ES-I3 (cell line): ENCODE data around the gene UQCRC2.

Experiments used
- H3K36me3 ChIP-seq: 2 replicates; pipeline ENCODE4 v1.6.1; 2013; ENCODE audit warnings: mild to moderate bottlenecking, low read length, control low read depth, moderate library complexity; ENCODE audit not compliant: insufficient read depth
- H3K4me1 ChIP-seq: 2 replicates; pipeline ENCODE4 v1.6.1; 2013; ENCODE audit warnings: mild to moderate bottlenecking, control low read depth, low read length; ENCODE audit not compliant: insufficient read depth
- H3K9ac ChIP-seq: 2 replicates; pipeline ENCODE4 v1.6.1; 2013; ENCODE audit warnings: low read depth, mild to moderate bottlenecking, low read length, moderate library complexity
- H3K9me3 ChIP-seq: 2 replicates; pipeline ENCODE4 v1.6.1; 2013; ENCODE audit warnings: mild to moderate bottlenecking, low read length, moderate library complexity; ENCODE audit not compliant: control insufficient read depth, insufficient read depth

The UQCRC2 gene

DNA sequence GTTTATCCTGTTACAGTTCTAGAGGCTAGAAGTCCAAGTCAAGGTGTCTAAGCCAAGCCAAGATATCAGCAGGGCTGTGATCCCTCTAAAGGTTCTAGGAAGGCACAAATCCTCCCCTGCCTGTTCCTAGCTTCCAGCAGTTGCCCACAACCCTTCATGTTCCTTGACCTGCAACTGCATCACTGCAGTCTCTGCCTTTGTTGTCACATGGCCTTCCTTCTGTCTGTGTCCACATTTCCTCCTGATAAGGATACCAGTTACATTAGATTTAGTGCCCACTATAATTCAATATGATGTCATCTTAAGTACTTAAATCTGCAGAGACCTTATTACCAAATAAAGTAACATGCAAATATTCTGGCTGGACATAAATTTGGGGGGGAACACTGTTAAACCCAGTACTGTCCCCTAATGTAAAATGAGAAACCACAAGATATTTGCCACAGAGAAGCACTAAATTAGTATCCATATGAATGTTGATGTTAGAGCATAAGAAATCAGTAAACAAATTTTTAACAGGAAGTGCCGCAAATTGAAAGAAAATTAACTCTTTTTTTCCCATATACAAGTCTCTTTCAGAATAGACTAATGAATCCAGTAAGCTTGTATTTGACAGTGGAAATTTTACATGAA lies 4.7 kb downstream of the UQCRC2 start:
- H3K9me3 ChIP-seq, result no peaks in the 10 kb centered on the region
- H3K4me1 ChIP-seq, result peaks cover 5% of the 10 kb centered on the region; the same call in 1 of the 2 replicates
- peaks cover 33% of the 10 kb centered on the region for H3K36me3 ChIP-seq
- no peak overlapping the region for H3K9ac ChIP-seq

DNA sequence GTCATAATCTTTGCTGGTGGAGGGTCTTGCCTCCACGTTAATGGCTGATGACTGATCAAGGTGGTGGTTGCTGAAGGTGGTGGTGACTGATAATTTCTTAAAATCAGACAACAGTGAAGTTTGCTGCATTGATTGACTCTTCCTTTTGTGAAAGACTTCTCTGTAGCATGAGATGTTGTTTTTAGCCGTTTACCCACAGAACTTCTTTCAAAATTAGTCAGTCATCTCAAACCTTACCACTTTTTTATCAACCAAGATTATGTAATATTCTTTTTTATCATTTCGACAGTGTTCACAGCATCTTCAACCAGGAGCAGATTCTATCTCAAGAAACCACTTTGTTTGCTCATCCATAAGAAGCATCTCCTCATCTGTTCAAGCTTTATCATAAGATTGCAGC lies 5.9 kb downstream of the UQCRC2 start:
- Histone ChIP-seq H3K9me3 (no peaks in the 10 kb centered on the region), H3K36me3 (peaks cover 34% of the 10 kb centered on the region), H3K4me1 (peaks cover 5% of the 10 kb centered on the region; the same call in 1 of the 2 replicates), H3K9ac (no peak overlapping the region)

GRCh38 chr16:21962475-21962874 lies 9.3 kb downstream of the UQCRC2 start:
- Histone ChIP-seq H3K36me3 (peaks cover 39% of the 10 kb centered on the region), H3K4me1 (no peaks in the 10 kb centered on the region), H3K9ac (no peak overlapping the region), H3K9me3 (no peaks in the 10 kb centered on the region)

DNA sequence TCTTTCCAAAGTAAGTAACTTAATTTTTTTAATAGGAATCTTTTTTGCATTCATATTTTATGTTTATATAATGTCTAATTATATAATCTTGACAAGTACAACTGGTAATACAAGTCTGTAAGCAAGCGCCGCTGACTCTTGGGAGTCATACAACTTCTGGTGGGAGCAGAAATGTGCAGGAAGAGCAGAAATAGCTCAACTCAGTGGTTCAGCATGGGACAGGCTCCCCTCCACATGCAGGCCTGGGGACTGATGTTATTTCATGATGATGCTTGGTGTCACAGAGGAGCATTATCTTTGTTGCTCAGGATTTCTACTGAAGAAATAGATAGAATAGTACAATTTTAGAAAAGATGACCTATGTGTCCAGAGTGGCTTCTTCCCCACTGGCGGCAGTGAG lies 10.7 kb downstream of the UQCRC2 start:
- Histone ChIP-seq H3K9me3 (no peaks in the 10 kb centered on the region), H3K36me3 (peaks cover 33% of the 10 kb centered on the region), H3K4me1 (no peaks in the 10 kb centered on the region), H3K9ac (no peak overlapping the region)

DNA sequence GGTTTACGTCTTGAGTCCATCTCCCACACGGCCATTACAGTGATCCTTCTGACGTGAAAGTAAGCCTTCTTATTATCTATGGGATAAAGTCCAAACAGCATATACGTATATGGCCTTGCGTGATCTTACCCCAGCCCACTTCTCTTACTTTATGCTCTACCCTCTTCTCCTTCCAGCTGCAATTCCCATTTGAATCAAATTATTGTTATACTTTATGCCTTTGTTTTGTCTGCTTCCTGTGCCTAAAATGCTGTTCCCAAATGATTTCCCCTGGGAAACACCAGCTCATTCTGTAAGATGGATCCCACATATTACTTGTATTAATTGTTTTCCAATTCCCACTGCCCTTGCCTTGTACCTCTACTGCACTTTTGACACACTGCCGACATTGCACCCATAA lies 11.2 kb downstream of the UQCRC2 start:
- no peaks in the 10 kb centered on the region for H3K4me1 ChIP-seq
- peaks cover 29% of the 10 kb centered on the region for H3K36me3 ChIP-seq

GRCh38 chr16:21971856-21972255 lies 18.7 kb downstream of the UQCRC2 start:
- H3K9me3 ChIP-seq, result no peaks in the 10 kb centered on the region
- peaks cover 25% of the 10 kb centered on the region for H3K36me3 ChIP-seq
- no peaks in the 10 kb centered on the region for H3K4me1 ChIP-seq
- no peak overlapping the region for H3K9ac ChIP-seq

More for the DNA sequence above, 11.2 kb downstream of the UQCRC2 start:
- H3K9me3 ChIP-seq, result no peaks in the 10 kb centered on the region
- no peak overlapping the region for H3K9ac ChIP-seq

- Histone ChIP-seq H3K9ac (no peak overlapping the region), H3K36me3 (peaks cover 30% of the 10 kb centered on the region), H3K9me3 (no peaks in the 10 kb centered on the region), H3K4me1 (no peaks in the 10 kb centered on the region)
Measured at GRCh38 chr16:21973945-21974344, 20.8 kb downstream of the UQCRC2 start.

- Histone ChIP-seq H3K9ac (no peak overlapping the region), H3K4me1 (no peaks in the 10 kb centered on the region), H3K9me3 (no peaks in the 10 kb centered on the region), H3K36me3 (peaks cover 30% of the 10 kb centered on the region)
Measured at GRCh38 chr16:21980032-21980431, 26.9 kb downstream of the UQCRC2 start.

- Histone ChIP-seq H3K36me3 (peaks cover 26% of the 10 kb centered on the region), H3K9me3 (no peaks in the 10 kb centered on the region), H3K9ac (no peak overlapping the region), H3K4me1 (no peaks in the 10 kb centered on the region; the same call in 1 of the 2 replicates)
Measured at GRCh38 chr16:21982108-21982507, 28.9 kb downstream of the UQCRC2 start.

- Histone ChIP-seq H3K9me3 (no peaks in the 10 kb centered on the region), H3K4me1 (peaks cover 3% of the 10 kb centered on the region; the same call in 1 of the 2 replicates), H3K36me3 (peaks cover 16% of the 10 kb centered on the region), H3K9ac (no peak overlapping the region)
Measured at GRCh38 chr16:21984062-21984461, 30.9 kb downstream of the UQCRC2 start.

DNA sequence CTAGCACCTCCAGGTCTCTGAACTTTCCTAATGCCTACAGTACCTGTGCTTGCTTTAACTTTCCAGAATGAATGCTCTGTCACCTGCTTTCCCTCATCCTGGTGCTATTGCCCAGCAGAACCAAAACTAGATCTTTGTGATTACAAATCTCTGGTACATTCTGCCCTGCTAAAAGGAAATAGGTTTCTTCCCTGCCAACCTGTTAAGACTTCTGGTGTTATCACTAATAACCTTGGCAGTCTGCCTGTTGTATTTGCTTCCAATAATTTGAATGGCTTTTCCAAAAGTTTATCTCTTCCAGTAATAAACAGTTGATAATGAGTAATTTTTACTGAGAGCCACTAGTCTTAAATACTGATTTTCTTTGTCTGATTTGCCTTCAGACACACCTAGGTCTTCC lies 32.4 kb downstream of the UQCRC2 start:
- Histone ChIP-seq H3K9ac (no peak overlapping the region), H3K36me3 (peaks cover 8% of the 10 kb centered on the region), H3K4me1 (peaks cover 8% of the 10 kb centered on the region), H3K9me3 (no peaks in the 10 kb centered on the region)

DNA sequence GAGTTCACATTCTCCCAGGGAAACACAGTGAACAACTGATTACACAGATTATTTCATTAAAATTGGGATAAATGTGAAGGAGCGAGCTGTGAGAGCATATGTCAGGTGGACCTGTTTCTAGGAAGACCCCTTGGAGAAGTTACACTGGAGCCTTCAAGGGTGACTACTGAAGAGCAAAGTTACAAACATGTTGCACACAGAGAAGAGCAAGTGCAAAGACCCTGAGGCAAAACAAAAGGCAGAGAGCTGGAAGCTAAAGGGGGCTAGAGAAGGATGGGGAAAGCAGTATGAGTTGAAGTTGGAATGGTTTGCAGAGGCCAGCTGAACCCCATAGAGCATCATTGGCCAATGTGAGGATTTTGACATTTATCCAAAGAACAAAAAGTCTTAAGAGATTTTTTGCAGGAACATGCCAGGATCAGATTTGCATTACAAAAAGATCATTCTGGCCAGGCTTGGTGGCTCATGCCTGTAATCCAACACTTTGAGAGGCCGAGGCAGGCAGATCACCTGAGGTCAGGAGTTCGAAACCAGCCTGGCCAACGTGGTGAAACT lies 33.6 kb downstream of the UQCRC2 start:
- Histone ChIP-seq H3K9ac (no peak overlapping the region), H3K36me3 (peaks cover 8% of the 10 kb centered on the region), H3K9me3 (no peaks in the 10 kb centered on the region), H3K4me1 (peaks cover 8% of the 10 kb centered on the region)

- H3K36me3 ChIP-seq, result peaks cover 3% of the 10 kb centered on the region; the same call in 1 of the 2 replicates
- no peaks in the 10 kb centered on the region for H3K9me3 ChIP-seq
- H3K4me1 ChIP-seq, result peaks cover 8% of the 10 kb centered on the region
- no peak overlapping the region for H3K9ac ChIP-seq
Measured at GRCh38 chr16:21987498-21987897, 34.3 kb downstream of the UQCRC2 start.

DNA sequence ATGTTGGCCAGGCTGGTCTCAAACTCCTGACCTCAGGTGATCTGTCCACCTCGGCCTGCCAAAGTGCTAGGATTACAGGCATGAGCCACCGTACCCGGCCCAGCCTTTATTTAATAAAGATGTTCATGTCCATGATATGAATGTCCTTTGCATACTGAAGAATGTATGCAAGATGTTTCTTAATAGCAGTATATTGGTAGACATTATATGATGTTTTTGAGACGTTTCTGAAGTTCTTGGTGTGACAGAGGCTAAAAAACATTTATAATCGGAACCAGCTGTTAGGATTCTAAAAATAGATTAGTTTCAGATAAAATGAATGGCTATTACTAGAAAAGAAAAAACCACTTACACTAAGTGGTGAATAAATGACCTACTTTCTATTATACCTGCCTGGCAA lies 36.0 kb downstream of the UQCRC2 start:
- peaks cover 8% of the 10 kb centered on the region for H3K4me1 ChIP-seq
- no peak overlapping the region for H3K9ac ChIP-seq
- peaks cover 1% of the 10 kb centered on the region; the same call in 1 of the 2 replicates for H3K36me3 ChIP-seq
- H3K9me3 ChIP-seq, result no peaks in the 10 kb centered on the region

DNA sequence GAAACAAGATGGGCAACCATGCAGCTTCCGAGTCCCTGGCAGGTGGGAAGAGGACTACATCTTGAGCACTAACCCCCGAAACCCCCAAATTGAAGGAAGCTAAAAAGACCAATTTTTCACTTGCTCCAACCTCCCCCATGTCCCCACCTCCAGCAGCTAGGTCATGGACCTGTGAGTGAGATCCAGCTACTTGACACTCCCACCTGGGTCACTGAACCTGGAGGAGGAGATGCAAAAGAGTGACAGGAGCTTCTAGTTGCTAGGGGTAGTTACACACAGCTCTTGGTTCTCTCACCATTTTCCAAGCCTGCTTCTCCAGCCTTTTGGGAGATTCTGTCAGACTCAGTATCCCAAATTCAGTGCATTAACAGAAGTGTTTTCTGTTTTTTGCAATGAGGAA lies 36.6 kb downstream of the UQCRC2 start:
- Histone ChIP-seq H3K9ac (no peak overlapping the region), H3K36me3 (no peaks in the 10 kb centered on the region), H3K9me3 (no peaks in the 10 kb centered on the region), H3K4me1 (peaks cover 8% of the 10 kb centered on the region)
